T-helper 1 cell treated with Interleukin-12 subunit alpha and Interleukin-12 subunit beta and Interleukin-4 antibody, amounts not matched to agents 30 μg/mL and 1 μg/mL, for 36 hours (primary cell): ENCODE data around the gene FUBP1.
A peak's percentile ranks its signal among the peaks of the same experiment; 100 is the strongest.

ENCODE experiments used
- H3K27ac Mint-ChIP-seq: one replicate; pipeline ENCODE4 v1.8.0; 2021; ENCODE audit warnings: mild to moderate bottlenecking, mixed read lengths
- H3K27me3 Mint-ChIP-seq: one replicate; pipeline ENCODE4 v1.8.0; 2021; ENCODE audit warnings: low read depth, mixed read lengths
- H3K36me3 Mint-ChIP-seq: one replicate; pipeline ENCODE4 v1.8.0; 2021; ENCODE audit warnings: low read depth, mixed read lengths
- H3K4me1 Mint-ChIP-seq: one replicate; pipeline ENCODE4 v1.8.0; 2021; ENCODE audit warnings: low read depth, mixed read lengths
- H3K4me3 Mint-ChIP-seq: one replicate; pipeline ENCODE4 v1.8.0; 2021; ENCODE audit warnings: mild to moderate bottlenecking, moderate library complexity, mixed read lengths
- H3K9me3 Mint-ChIP-seq: one replicate; pipeline ENCODE4 v1.8.0; 2021; ENCODE audit warnings: mixed read lengths

The FUBP1 gene

GRCh38 chr1:77976433-77977076 is 2.3 kb downstream of the FUBP1 start:
- Mint-ChIP-seq H3K27me3 (no peaks in the 10 kb centered on the region), H3K4me3 (no peak overlapping the region), H3K27ac (peak overlapping the region; percentile 69), H3K9me3 (no peaks in the 10 kb centered on the region), H3K36me3 (peaks cover 21% of the 10 kb centered on the region), H3K4me1 (peaks cover 38% of the 10 kb centered on the region)

DNA sequence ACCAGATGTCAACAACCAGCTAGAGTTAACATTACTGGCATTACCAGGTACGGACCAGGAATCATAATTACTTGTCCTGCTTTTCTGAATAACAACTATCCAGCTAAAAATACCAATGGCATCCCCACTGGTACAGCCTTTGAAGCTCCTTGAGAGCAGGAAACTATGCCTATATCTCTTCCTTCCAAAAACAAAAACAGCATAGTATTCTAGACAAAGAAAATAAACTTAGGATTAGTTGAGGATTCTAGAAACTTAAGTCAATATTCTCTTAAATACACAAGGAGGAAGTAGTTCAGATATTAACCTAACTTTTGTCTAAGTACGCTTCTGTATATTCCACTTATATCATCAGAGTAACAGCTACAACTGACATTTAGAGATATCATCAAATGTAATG is 3.0 kb downstream of the FUBP1 start:
- no peaks in the 10 kb centered on the region for H3K27me3 Mint-ChIP-seq
- H3K4me1 Mint-ChIP-seq, result peaks cover 40% of the 10 kb centered on the region
- H3K9me3 Mint-ChIP-seq, result no peaks in the 10 kb centered on the region
- H3K4me3 Mint-ChIP-seq, result peak overlapping the region; percentile 72
- peak overlapping the region; percentile 41 for H3K27ac Mint-ChIP-seq
- peaks cover 24% of the 10 kb centered on the region for H3K36me3 Mint-ChIP-seq

GRCh38 chr1:77975386-77975785 is 3.5 kb downstream of the FUBP1 start:
- Mint-ChIP-seq H3K36me3 (peaks cover 24% of the 10 kb centered on the region), H3K27me3 (no peaks in the 10 kb centered on the region), H3K9me3 (no peaks in the 10 kb centered on the region), H3K27ac (peak overlapping the region; percentile 41), H3K4me3 (peak overlapping the region; percentile 72), H3K4me1 (peaks cover 36% of the 10 kb centered on the region)

DNA sequence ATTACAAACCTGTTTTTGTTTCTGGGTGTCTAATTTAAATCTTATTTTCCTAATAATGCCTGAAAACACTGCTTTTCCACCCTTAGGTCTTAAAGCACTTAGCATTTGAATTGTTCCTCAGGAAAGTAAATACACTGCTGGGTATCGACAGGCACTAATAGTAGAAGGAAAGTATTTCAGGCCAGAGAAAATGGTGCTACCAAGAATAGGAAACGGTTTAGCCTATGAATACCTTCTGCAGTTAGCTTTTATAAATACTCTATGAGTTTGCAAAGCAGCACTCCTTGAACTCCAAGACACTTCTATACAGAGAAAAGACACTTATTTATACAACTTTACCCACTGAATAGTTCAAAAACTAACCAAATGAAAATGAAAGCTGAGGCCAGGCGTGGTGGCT is 6.8 kb downstream of the FUBP1 start:
- Mint-ChIP-seq H3K4me1 (peaks cover 45% of the 10 kb centered on the region), H3K4me3 (no peak overlapping the region), H3K9me3 (no peaks in the 10 kb centered on the region), H3K27me3 (no peaks in the 10 kb centered on the region), H3K36me3 (peaks cover 44% of the 10 kb centered on the region), H3K27ac (no peak overlapping the region)

GRCh38 chr1:77970192-77970591 is 8.7 kb downstream of the FUBP1 start:
- Mint-ChIP-seq H3K27me3 (no peaks in the 10 kb centered on the region), H3K4me1 (peaks cover 36% of the 10 kb centered on the region)

DNA sequence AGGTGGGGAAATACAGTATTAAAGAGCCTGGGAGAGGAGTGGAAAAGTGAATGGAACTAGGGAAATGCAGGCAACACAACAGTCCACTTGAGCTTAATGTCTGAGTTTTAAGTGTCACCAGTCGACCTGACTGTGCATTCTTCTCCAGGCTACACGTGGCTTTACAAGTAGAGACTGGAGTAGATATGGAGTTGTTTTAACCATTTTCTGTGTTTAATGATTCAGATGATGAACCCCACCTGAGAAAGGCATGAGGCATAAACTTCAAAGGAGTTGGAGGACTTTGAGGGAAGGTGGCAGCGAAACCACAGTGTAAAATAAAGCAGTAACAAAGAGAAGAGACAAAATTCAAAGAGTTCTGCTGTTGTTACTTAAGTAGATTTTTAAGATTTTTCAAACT is 12.6 kb downstream of the FUBP1 start:
- H3K4me3 Mint-ChIP-seq, result no peak overlapping the region
- peak overlapping the region; percentile 4 for H3K27ac Mint-ChIP-seq
- H3K36me3 Mint-ChIP-seq, result peaks cover 65% of the 10 kb centered on the region

More at GRCh38 chr1:77970192-77970591, 8.7 kb downstream of the FUBP1 start:
- H3K9me3 Mint-ChIP-seq, result no peaks in the 10 kb centered on the region
- H3K36me3 Mint-ChIP-seq, result peaks cover 43% of the 10 kb centered on the region
- no peak overlapping the region for H3K27ac Mint-ChIP-seq
- H3K4me3 Mint-ChIP-seq, result no peak overlapping the region

GRCh38 chr1:77961392-77961791 is 17.5 kb downstream of the FUBP1 start:
- no peak overlapping the region for H3K27ac Mint-ChIP-seq

More for the DNA sequence above, 12.6 kb downstream of the FUBP1 start:
- Mint-ChIP-seq H3K9me3 (no peaks in the 10 kb centered on the region), H3K27me3 (no peaks in the 10 kb centered on the region), H3K4me1 (peaks cover 24% of the 10 kb centered on the region)

DNA sequence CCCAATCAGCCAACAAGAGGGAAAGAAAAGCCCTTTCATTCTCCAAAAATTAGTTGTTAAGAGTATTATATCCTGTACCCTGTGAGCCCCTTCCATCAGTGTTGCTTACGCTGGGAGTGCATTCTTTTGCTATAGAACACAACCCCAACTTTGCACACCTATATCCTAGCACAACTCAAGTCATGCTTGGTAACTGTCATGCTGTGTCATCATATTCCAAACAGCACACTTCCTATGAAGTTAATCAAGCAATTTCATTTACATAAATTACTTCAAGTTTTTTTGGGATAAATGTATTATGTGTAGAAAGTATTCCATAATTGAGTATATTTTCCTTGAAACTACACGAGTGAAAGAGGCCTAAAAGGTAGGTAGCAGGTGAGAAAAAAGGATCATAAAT is 20.0 kb downstream of the FUBP1 start:
- Mint-ChIP-seq H3K27me3 (no peaks in the 10 kb centered on the region), H3K27ac (no peak overlapping the region), H3K4me3 (no peak overlapping the region), H3K9me3 (no peaks in the 10 kb centered on the region), H3K36me3 (peaks cover 55% of the 10 kb centered on the region), H3K4me1 (peaks cover 10% of the 10 kb centered on the region)

More at GRCh38 chr1:77961392-77961791, 17.5 kb downstream of the FUBP1 start:
- Mint-ChIP-seq H3K4me3 (no peak overlapping the region), H3K36me3 (peaks cover 66% of the 10 kb centered on the region), H3K9me3 (no peaks in the 10 kb centered on the region), H3K4me1 (peaks cover 17% of the 10 kb centered on the region), H3K27me3 (no peaks in the 10 kb centered on the region)

DNA sequence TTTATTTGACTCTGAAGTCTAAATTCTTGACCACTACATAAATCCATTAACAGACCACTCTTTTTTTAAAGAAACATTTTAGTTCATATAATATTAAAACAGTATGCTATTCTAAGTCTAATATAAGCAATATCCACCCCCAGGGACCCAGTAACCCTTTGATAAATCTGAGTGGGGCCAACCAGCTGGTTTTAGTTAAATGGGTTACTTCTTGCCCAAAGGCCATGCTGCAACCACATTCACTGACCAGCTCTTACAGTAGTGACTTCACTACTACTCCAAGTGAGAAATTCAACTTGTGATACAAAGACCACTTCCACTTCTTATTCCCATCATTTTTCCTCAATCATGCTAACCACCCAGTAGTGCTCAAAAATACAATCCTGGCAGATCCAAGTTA is 20.5 kb downstream of the FUBP1 start:
- Mint-ChIP-seq H3K27me3 (no peaks in the 10 kb centered on the region), H3K4me3 (no peak overlapping the region), H3K27ac (no peak overlapping the region), H3K4me1 (peaks cover 10% of the 10 kb centered on the region), H3K36me3 (peaks cover 54% of the 10 kb centered on the region), H3K9me3 (no peaks in the 10 kb centered on the region)

DNA sequence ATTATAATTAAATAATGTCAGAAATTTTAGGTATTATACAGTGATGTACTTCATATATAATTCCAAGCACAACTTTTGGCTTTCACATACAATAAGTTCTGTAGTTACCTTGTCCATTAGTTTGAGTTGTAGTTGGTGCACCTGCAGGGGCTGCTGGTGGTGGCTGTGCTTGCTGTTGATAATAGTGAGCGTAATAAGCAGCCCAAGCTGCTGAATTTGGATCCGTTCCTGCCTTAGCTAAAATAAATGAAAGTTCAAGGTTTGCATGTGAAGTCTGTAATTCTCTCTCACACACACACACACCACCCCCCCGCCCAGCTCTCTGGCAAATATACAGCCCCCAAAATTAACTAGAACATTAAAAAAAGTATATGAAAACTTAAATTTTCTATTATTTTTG is 22.4 kb downstream of the FUBP1 start:
- Mint-ChIP-seq H3K36me3 (peaks cover 46% of the 10 kb centered on the region), H3K4me3 (no peak overlapping the region), H3K4me1 (peaks cover 11% of the 10 kb centered on the region), H3K27me3 (no peaks in the 10 kb centered on the region), H3K9me3 (no peaks in the 10 kb centered on the region), H3K27ac (no peak overlapping the region)

DNA sequence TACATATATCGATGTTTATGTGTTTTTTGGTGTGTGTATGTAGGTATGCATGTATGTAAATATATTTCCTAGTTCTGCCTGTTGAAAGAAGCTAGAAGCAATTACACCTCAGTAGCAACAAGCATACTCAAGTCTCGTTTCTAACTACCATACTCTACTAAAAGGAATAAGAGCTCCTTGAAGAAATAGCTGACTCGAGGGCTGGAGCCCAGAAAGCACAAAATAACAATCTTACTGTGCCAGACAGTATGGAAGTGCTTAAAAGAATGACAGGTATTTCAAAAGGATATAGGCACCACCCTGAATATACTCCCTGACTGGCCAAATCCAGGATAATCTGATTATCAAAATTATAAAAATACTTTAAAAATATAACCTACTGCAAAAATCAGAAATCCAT is 23.2 kb downstream of the FUBP1 start:
- H3K4me3 Mint-ChIP-seq, result no peak overlapping the region
- H3K4me1 Mint-ChIP-seq, result peaks cover 8% of the 10 kb centered on the region
- no peaks in the 10 kb centered on the region for H3K9me3 Mint-ChIP-seq
- peaks cover 45% of the 10 kb centered on the region for H3K36me3 Mint-ChIP-seq
- no peaks in the 10 kb centered on the region for H3K27me3 Mint-ChIP-seq
- no peak overlapping the region for H3K27ac Mint-ChIP-seq

- Mint-ChIP-seq H3K4me1 (peaks cover 7% of the 10 kb centered on the region), H3K27ac (no peak overlapping the region), H3K27me3 (no peaks in the 10 kb centered on the region), H3K36me3 (peaks cover 36% of the 10 kb centered on the region), H3K4me3 (no peak overlapping the region), H3K9me3 (no peaks in the 10 kb centered on the region)
Measured at GRCh38 chr1:77954521-77954920, 24.4 kb downstream of the FUBP1 start.

DNA sequence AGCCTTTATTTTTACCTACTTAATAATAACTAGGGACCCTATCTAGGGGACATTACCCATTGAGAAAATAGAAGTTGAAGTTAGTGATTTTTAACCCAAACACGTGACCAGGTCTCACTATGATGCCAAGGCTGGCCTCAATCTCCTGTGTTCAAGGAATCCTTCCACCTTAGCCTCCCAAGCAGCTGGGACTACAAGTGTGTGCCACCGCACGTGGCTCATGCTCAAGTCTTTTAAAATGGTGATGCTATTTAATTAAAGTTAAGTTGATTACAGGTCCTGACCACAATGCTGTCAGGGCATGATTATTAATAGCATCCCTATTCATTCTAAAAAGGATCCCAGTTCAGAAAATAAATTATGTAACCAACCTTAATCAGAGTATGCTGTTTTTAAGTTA is 25.0 kb downstream of the FUBP1 start:
- Mint-ChIP-seq H3K36me3 (peaks cover 37% of the 10 kb centered on the region), H3K27ac (no peak overlapping the region), H3K4me1 (peaks cover 7% of the 10 kb centered on the region)

DNA sequence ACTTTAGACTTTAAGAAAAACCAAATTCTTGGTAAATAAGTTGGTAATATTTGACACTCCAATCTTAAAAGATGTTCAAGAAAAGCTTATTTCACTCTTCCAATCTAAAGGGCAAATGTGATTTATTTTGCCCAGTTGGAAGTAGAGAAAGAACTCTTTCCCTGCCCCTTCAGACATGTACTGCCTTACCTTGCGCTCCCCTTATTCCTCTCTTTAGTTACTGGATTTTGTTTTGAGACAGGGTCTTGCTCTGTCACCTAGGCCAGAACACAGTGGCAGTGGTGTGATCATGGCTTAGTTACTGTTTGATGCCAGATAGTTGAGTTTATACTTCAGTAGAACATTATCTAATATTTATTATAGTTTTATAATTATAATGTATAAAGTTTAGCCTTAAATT is 27.5 kb downstream of the FUBP1 start:
- Mint-ChIP-seq H3K9me3 (no peaks in the 10 kb centered on the region), H3K36me3 (peaks cover 45% of the 10 kb centered on the region), H3K4me3 (no peak overlapping the region), H3K27ac (peak overlapping the region; percentile 10), H3K4me1 (peaks cover 10% of the 10 kb centered on the region), H3K27me3 (no peaks in the 10 kb centered on the region)

More for the DNA sequence above, 25.0 kb downstream of the FUBP1 start:
- H3K4me3 Mint-ChIP-seq, result no peak overlapping the region
- no peaks in the 10 kb centered on the region for H3K27me3 Mint-ChIP-seq
- H3K9me3 Mint-ChIP-seq, result no peaks in the 10 kb centered on the region

DNA sequence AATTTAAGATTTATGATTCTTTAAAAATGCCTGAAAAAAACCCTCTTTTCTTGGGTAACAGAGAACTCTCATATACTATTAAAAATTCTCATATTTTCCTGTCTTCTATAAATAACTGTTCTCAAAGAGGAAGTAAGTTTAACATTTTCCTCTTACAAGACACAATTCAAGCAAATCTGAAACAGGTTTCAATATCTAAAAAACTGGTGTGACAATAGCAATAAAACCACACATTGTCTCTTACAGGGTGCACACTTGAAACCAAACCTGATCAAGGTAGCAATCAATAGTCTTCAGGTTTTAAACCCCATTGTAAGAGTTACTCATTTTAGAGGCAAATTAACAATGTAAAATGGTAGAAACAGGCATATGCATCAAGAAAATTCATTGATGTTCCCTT is 28.0 kb downstream of the FUBP1 start:
- H3K4me1 Mint-ChIP-seq, result peaks cover 10% of the 10 kb centered on the region
- no peaks in the 10 kb centered on the region for H3K9me3 Mint-ChIP-seq
- no peak overlapping the region for H3K27ac Mint-ChIP-seq
- H3K36me3 Mint-ChIP-seq, result peaks cover 45% of the 10 kb centered on the region
- no peaks in the 10 kb centered on the region for H3K27me3 Mint-ChIP-seq
- H3K4me3 Mint-ChIP-seq, result no peak overlapping the region
